RWPE2 (cell line): ENCODE measurements around the gene SRP9.

Experiments used
- ATAC-seq: fragments of 200-7000 bp; cut with Tn5 transposase; 3 replicates; pipeline ENCODE4 v1.9.1; 2021; ENCODE audit warnings: low read depth
- DNase-seq: peaks from one replicate; pipeline ENCODE4 v3.0.0-alpha.2; 2020; ENCODE audit warnings: low spot score
- H3K27ac ChIP-seq: fragments of 450-650 bp; 2 replicates; pipeline ENCODE4 v1.5.1; 2017; ENCODE audit warnings: mild to moderate bottlenecking; ENCODE audit not compliant: poor library complexity, severe bottlenecking
- H3K27me3 ChIP-seq: fragments of 250-450 bp; sonication (Bioruptor Pico); 2 replicates; pipeline ENCODE4 v1.5.1; 2021; ENCODE audit warnings: mild to moderate bottlenecking, moderate library complexity; ENCODE audit not compliant: insufficient read depth, poor library complexity, severe bottlenecking
- H3K36me3 ChIP-seq: fragments of 250-450 bp; sonication (Bioruptor Pico); 2 replicates; pipeline ENCODE4 v1.5.1; 2020; ENCODE audit warnings: low read depth, mild to moderate bottlenecking, moderate library complexity
- H3K4me1 ChIP-seq: fragments of 250-450 bp; sonication (Bioruptor Pico); 2 replicates; pipeline ENCODE4 v1.5.1; 2021; ENCODE audit warnings: mild to moderate bottlenecking, moderate library complexity; ENCODE audit not compliant: insufficient read depth, poor library complexity, severe bottlenecking
- H3K4me3 ChIP-seq: fragments of 250-450 bp; sonication (Bioruptor Pico); 2 replicates; pipeline ENCODE4 v1.5.1; 2021; ENCODE audit warnings: mild to moderate bottlenecking, moderate library complexity; ENCODE audit not compliant: severe bottlenecking
- H3K9me3 ChIP-seq: fragments of 250-450 bp; sonication (Bioruptor Pico); 2 replicates; pipeline ENCODE4 v1.5.1; 2021; ENCODE audit warnings: mild to moderate bottlenecking, moderate library complexity; ENCODE audit not compliant: severe bottlenecking
- CTCF ChIP-seq: fragments of 450-650 bp; IDR thresholded peaks from one replicate; pipeline ENCODE4 v1.5.1; 2017; ENCODE audit warnings: mild to moderate bottlenecking, moderate library complexity; ENCODE audit not compliant: poor library complexity, severe bottlenecking

The SRP9 gene

GRCh38 chr1:225825078-225825477 is 47.5 kb downstream of the SRP9 start:
- no peak for DNase-seq
- no peaks in the 10 kb centered on the region for H3K27me3 ChIP-seq
- no peak overlapping the region for H3K4me3 ChIP-seq
- H3K27ac ChIP-seq: no peak overlapping the region
- no peak for TF ChIP-seq CTCF
- no peak for ATAC-seq
- no peaks in the 10 kb centered on the region for H3K9me3 ChIP-seq
- no peaks in the 10 kb centered on the region for H3K4me1 ChIP-seq
- no peaks in the 10 kb centered on the region for H3K36me3 ChIP-seq

DNA sequence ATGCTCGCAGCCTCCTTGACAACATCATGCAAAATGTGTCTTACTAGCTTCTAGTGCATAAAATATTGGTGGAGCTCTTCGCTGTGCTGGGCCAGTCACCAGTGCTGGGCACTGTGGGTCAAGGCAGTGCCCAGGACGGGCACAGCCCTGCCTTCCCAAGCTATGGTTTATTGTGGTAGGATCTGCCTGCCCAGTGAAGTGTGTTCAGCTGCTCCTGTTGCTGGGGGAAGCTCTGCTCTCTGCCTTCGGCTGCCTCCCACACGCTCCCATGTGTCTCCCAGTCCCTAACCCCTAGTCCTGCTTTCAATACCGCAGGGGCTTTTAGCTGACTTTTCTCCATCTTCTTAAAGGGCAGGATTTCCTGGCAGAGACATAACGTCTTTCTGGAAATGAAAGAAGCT is 48.0 kb downstream of the SRP9 start:
- Histone ChIP-seq H3K4me1 (no peaks in the 10 kb centered on the region), H3K27ac (no peak overlapping the region), H3K4me3 (no peak overlapping the region), H3K36me3 (no peaks in the 10 kb centered on the region), H3K9me3 (no peaks in the 10 kb centered on the region), H3K27me3 (no peaks in the 10 kb centered on the region)
- ATAC-seq (no peak), DNase-seq (no peak)
- TF ChIP-seq CTCF: no peak

GRCh38 chr1:225827076-225827475 is 49.5 kb downstream of the SRP9 start:
- no peaks in the 10 kb centered on the region for H3K4me1 ChIP-seq
- H3K36me3 ChIP-seq: no peaks in the 10 kb centered on the region
- ATAC-seq (no peak), DNase-seq (no peak)
- H3K9me3 ChIP-seq: no peaks in the 10 kb centered on the region
- no peak overlapping the region for H3K27ac ChIP-seq
- H3K27me3 ChIP-seq: no peaks in the 10 kb centered on the region
- TF ChIP-seq CTCF: no peak
- H3K4me3 ChIP-seq: no peak overlapping the region

DNA sequence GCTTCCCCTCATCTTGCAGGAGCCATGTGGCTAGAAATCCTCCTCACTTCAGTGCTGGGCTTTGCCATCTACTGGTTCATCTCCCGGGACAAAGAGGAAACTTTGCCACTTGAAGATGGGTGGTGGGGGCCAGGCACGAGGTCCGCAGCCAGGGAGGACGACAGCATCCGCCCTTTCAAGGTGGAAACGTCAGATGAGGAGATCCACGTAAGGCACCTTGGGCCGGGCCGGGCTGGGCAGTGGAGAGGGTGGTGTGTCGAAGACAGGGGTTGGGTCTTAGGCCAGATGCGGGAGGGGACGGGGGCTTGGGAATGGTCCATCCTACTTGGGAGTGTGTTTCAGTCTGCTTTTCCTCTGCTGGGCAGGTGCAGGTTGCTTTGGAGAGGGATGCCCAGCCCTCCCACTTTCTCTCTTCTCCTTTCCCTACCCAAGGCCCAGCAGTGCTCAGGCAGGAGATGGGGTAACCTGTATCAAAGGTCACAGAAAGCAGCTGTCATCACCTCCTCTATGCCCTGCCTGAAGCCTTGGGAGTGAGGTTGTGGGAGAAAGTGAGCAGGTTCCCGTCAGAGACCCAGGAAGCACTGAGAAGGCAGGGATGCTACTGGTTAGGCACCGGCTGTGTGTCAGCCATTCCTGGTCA is 51.2 kb downstream of the SRP9 start:
- Histone ChIP-seq H3K4me1 (no peaks in the 10 kb centered on the region), H3K27ac (no peak overlapping the region), H3K27me3 (no peaks in the 10 kb centered on the region), H3K4me3 (no peak overlapping the region), H3K9me3 (no peaks in the 10 kb centered on the region), H3K36me3 (no peaks in the 10 kb centered on the region)
- TF ChIP-seq CTCF: no peak
- ATAC-seq (no peak), DNase-seq (no peak)

GRCh38 chr1:225830841-225831240 is 53.2 kb downstream of the SRP9 start:
- H3K27me3 ChIP-seq: no peaks in the 10 kb centered on the region
- no peak overlapping the region for H3K4me3 ChIP-seq
- H3K4me1 ChIP-seq: no peaks in the 10 kb centered on the region
- H3K9me3 ChIP-seq: no peaks in the 10 kb centered on the region
- H3K36me3 ChIP-seq: no peaks in the 10 kb centered on the region
- no peak for TF ChIP-seq CTCF
- ATAC-seq: no peak
- DNase-seq: no peak
- H3K27ac ChIP-seq: no peak overlapping the region
